RKO (cell line): ENCODE data around the gene LZTR1.
"Not testable (repeated sequence)": the region's sequence is repeated elsewhere in the genome, so short reads cannot be mapped to it uniquely, and the experiment has no call there.

Source experiments
- DNase-seq: peaks from one replicate; pipeline ENCODE4 v3.0.0-alpha.2; 2016; ENCODE audit warnings: low spot score

The LZTR1 gene

GRCh38 chr22:20996598-20997535 lies 14.8 kb downstream of the LZTR1 start:
- no peak for DNase-seq

- DNase-seq = no peak
Observed at GRCh38 chr22:20997536-20998257, 15.6 kb downstream of the LZTR1 start.

- peak; percentile 67 for DNase-seq
Observed at GRCh38 chr22:20998411-20999336, 16.6 kb downstream of the LZTR1 start.

GRCh38 chr22:20999350-21000206 lies 17.5 kb downstream of the LZTR1 start:
- DNase-seq = no peak

GRCh38 chr22:21000207-21000986 lies 18.3 kb downstream of the LZTR1 start:
- peak; percentile 53 for DNase-seq

- peak; percentile 37 for DNase-seq
Observed at GRCh38 chr22:21000987-21001600, 19.0 kb downstream of the LZTR1 start.

- DNase-seq = peak; percentile 94
Observed at GRCh38 chr22:21001601-21002325, 19.7 kb downstream of the LZTR1 start, which contains the start of gene THAP7. THAP7 (minus strand) TSS chr22:21002118; CDS start chr22:21001911, 207 bp downstream.

GRCh38 chr22:21003782-21004181 lies 21.7 kb downstream of the LZTR1 start:
- DNase-seq = no peak

GRCh38 chr22:21009208-21009607 lies 27.1 kb downstream of the LZTR1 start:
- not testable (repeated sequence) for DNase-seq

GRCh38 chr22:21009638-21010425 lies 27.7 kb downstream of the LZTR1 start:
- peak; percentile 68 for DNase-seq

GRCh38 chr22:21010426-21011113 lies 28.5 kb downstream of the LZTR1 start:
- no peak for DNase-seq

GRCh38 chr22:21012446-21013407 lies 30.6 kb downstream of the LZTR1 start:
- no peak for DNase-seq

- DNase-seq = no peak
Observed at GRCh38 chr22:21013657-21014201, 31.6 kb downstream of the LZTR1 start.

GRCh38 chr22:21014202-21014725 lies 32.2 kb downstream of the LZTR1 start:
- no peak for DNase-seq

GRCh38 chr22:21014726-21015465 lies 32.8 kb downstream of the LZTR1 start, which contains the start of gene P2RX6:
P2RX6 (plus strand) TSS chr22:21015165; CDS start chr22:21015175, 10 bp downstream.
- DNase-seq = no peak
